ENCODE measurements around the gene ARHGDIA.

Gene ARHGDIA

GRCh38 chr17:81833921-81834830 is 37.0 kb downstream of the ARHGDIA start:
- H3K27ac ChIP-seq (ENCODE audit: insufficient read depth, low read depth, low read length, poor library complexity, severe bottlenecking), result peak overlapping the region; percentile 84
- no peaks in the 10 kb centered on the region for H3K9me3 ChIP-seq (ENCODE audit: control insufficient read depth, low read length)
- WGBS, 2 experiments, result 88% methylated on average over 31 of the region's 31 CpGs
- peaks cover 12% of the 10 kb centered on the region for H3K4me1 ChIP-seq (ENCODE audit: control insufficient read depth, insufficient read depth, low read length)
- H3K27me3 ChIP-seq (ENCODE audit: control insufficient read depth, insufficient read depth, low read length, poor library complexity, severe bottlenecking), result no peaks in the 10 kb centered on the region
- no peaks in the 10 kb centered on the region for H3K36me3 ChIP-seq (ENCODE audit: control insufficient read depth, insufficient read depth, low read length)
- H3K4me3 ChIP-seq (ENCODE audit: insufficient read depth, low read depth, low read length), result peak overlapping the region; percentile 79

GRCh38 chr17:81833160-81833920 is 37.8 kb downstream of the ARHGDIA start, which contains the start of gene MCRIP1:
MCRIP1 (minus strand) TSS chr17:81833291; CDS start chr17:81824506, 8,785 bp downstream.
- 1% methylated on average over 76 of the region's 76 CpGs for WGBS, 2 experiments

DNA sequence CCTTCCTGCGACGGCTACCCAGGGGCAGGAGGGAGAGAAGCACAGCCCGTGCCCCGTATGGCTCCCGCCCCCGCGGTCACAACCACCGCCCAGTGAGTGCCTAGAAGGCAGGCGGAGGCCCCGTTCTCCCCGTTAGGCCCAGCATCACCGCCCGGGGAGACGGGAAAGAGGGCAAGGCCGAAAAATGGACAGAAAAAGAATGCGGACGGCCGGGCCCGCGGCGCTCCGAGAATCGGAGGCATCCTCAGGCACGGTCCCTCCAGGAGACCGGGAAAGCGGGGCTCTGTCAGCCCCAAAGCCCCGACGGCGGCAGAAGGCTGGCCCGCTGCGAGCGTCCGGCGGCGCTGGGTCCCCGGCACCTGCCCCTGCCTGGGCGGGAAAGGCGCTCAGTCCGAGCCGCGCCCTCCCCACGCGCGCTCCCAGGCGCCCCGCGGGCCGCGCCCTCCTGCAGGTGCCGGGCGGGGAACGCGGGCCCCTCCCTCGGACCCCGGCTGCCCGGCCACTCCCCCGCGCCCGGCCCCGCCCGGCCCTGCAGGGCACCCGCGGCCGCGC is 38.5 kb downstream of the ARHGDIA start:
- Histone ChIP-seq H3K4me1 (ENCODE audit: control insufficient read depth, insufficient read depth, low read length) (peaks cover 12% of the 10 kb centered on the region), H3K36me3 (ENCODE audit: control insufficient read depth, insufficient read depth, low read length) (no peaks in the 10 kb centered on the region), H3K27me3 (ENCODE audit: control insufficient read depth, insufficient read depth, low read length, poor library complexity, severe bottlenecking) (no peaks in the 10 kb centered on the region), H3K9me3 (ENCODE audit: control insufficient read depth, low read length) (no peaks in the 10 kb centered on the region), H3K4me3 (ENCODE audit: insufficient read depth, low read depth, low read length) (peak overlapping the region; percentile 78), H3K27ac (ENCODE audit: insufficient read depth, low read depth, low read length, poor library complexity, severe bottlenecking) (peak overlapping the region; percentile 16)
- 1% methylated on average over 65 of the region's 65 CpGs for WGBS, 2 experiments

More at GRCh38 chr17:81833160-81833920, 37.8 kb downstream of the ARHGDIA start, which contains the start of gene MCRIP1:
- no peaks in the 10 kb centered on the region for H3K9me3 ChIP-seq (ENCODE audit: control insufficient read depth, low read length)
- peak within 1 kb of the TSS; percentile 79 for H3K4me3 ChIP-seq (ENCODE audit: insufficient read depth, low read depth, low read length)
- H3K4me1 ChIP-seq (ENCODE audit: control insufficient read depth, insufficient read depth, low read length), result peaks cover 12% of the 10 kb centered on the region
- peak within 1 kb of the TSS; percentile 84 for H3K27ac ChIP-seq (ENCODE audit: insufficient read depth, low read depth, low read length, poor library complexity, severe bottlenecking)
- H3K36me3 ChIP-seq (ENCODE audit: control insufficient read depth, insufficient read depth, low read length), result no peaks in the 10 kb centered on the region
- H3K27me3 ChIP-seq (ENCODE audit: control insufficient read depth, insufficient read depth, low read length, poor library complexity, severe bottlenecking), result no peaks in the 10 kb centered on the region

DNA sequence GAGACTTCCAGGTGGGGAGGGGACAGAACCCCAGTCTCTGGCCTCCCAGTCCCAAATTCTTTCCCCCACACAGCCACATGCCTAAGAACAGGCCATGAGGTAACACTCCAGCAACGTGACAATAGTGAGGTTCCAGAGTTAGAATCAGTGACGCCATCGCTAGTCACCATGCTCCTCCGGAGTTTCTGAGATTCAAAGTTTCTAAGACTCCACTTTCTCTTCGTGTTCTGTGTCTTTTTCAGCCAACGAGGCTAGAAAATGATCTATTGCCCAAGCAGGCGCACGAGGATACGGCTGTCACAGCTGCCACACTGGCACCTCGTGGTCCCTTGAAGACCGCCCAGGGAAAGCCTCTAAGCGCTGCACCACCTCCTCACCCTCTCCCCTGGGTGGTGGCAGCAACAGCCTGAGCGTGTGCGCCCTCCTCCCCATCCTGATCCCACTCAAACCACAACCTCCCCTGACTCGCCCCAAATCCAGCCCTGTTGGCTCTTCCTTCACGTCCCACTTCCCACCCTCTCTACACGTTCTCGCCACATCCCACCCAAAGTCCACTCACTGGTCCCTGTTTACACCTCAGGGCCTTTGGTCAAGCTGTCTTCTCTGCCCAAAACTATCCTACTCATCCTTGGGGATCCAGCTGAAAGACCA is 39.1 kb downstream of the ARHGDIA start:
- H3K4me1 ChIP-seq (ENCODE audit: control insufficient read depth, insufficient read depth, low read length), result peaks cover 12% of the 10 kb centered on the region
- no peaks in the 10 kb centered on the region for H3K9me3 ChIP-seq (ENCODE audit: control insufficient read depth, low read length)
- no peaks in the 10 kb centered on the region for H3K36me3 ChIP-seq (ENCODE audit: control insufficient read depth, insufficient read depth, low read length)
- 63 to 64% methylated on average over 18 of the region's 18 CpGs for WGBS, 2 experiments
- H3K27ac ChIP-seq (ENCODE audit: insufficient read depth, low read depth, low read length, poor library complexity, severe bottlenecking), result no peak overlapping the region
- H3K27me3 ChIP-seq (ENCODE audit: control insufficient read depth, insufficient read depth, low read length, poor library complexity, severe bottlenecking), result no peaks in the 10 kb centered on the region
- peak overlapping the region; percentile 78 for H3K4me3 ChIP-seq (ENCODE audit: insufficient read depth, low read depth, low read length)

DNA sequence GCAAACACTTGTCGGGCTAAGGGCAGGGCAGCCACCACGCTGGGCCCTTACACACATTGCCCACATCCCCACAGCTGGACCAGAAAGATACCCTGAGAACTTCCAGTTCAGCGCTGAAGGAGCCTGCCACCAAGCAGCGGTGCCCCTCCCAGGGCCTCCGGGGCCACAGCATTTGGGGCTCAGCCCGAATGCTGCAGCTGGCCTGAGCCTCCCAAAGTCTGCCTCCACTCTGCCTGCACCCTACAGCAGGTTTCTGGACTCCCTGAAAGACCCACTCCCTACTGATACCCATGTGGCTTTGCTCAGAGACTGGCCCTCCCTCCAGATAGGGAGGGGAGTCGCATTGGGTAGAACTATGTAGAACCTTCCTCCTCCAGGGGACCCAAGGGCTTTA is 39.6 kb downstream of the ARHGDIA start:
- WGBS, 2 experiments, result 89 to 91% methylated on average over 7 of the region's 7 CpGs
- Histone ChIP-seq H3K4me1 (ENCODE audit: control insufficient read depth, insufficient read depth, low read length) (peaks cover 12% of the 10 kb centered on the region), H3K36me3 (ENCODE audit: control insufficient read depth, insufficient read depth, low read length) (no peaks in the 10 kb centered on the region), H3K4me3 (ENCODE audit: insufficient read depth, low read depth, low read length) (no peak overlapping the region), H3K9me3 (ENCODE audit: control insufficient read depth, low read length) (no peaks in the 10 kb centered on the region), H3K27ac (ENCODE audit: insufficient read depth, low read depth, low read length, poor library complexity, severe bottlenecking) (no peak overlapping the region), H3K27me3 (ENCODE audit: control insufficient read depth, insufficient read depth, low read length, poor library complexity, severe bottlenecking) (no peaks in the 10 kb centered on the region)

GRCh38 chr17:81829858-81830257 is 41.3 kb downstream of the ARHGDIA start:
- peaks cover 12% of the 10 kb centered on the region for H3K4me1 ChIP-seq (ENCODE audit: control insufficient read depth, insufficient read depth, low read length)
- no peak overlapping the region for H3K4me3 ChIP-seq (ENCODE audit: insufficient read depth, low read depth, low read length)
- H3K27me3 ChIP-seq (ENCODE audit: control insufficient read depth, insufficient read depth, low read length, poor library complexity, severe bottlenecking), result no peaks in the 10 kb centered on the region
- no peak overlapping the region for H3K27ac ChIP-seq (ENCODE audit: insufficient read depth, low read depth, low read length, poor library complexity, severe bottlenecking)
- no peaks in the 10 kb centered on the region for H3K36me3 ChIP-seq (ENCODE audit: control insufficient read depth, insufficient read depth, low read length)
- 94% methylated on average over 6 of the region's 6 CpGs for whole genome bisulfite sequencing, 2 experiments
- no peaks in the 10 kb centered on the region for H3K9me3 ChIP-seq (ENCODE audit: control insufficient read depth, low read length)

- peak overlapping the region; percentile 26 for H3K27ac ChIP-seq (ENCODE audit: insufficient read depth, low read depth, low read length, poor library complexity, severe bottlenecking)
- H3K9me3 ChIP-seq (ENCODE audit: control insufficient read depth, low read length), result no peaks in the 10 kb centered on the region
- peaks cover 12% of the 10 kb centered on the region for H3K4me1 ChIP-seq (ENCODE audit: control insufficient read depth, insufficient read depth, low read length)
- H3K36me3 ChIP-seq (ENCODE audit: control insufficient read depth, insufficient read depth, low read length), result no peaks in the 10 kb centered on the region
- WGBS, 2 experiments, result 83 to 84% methylated on average over 7 of the region's 7 CpGs
- H3K27me3 ChIP-seq (ENCODE audit: control insufficient read depth, insufficient read depth, low read length, poor library complexity, severe bottlenecking), result no peaks in the 10 kb centered on the region
- H3K4me3 ChIP-seq (ENCODE audit: insufficient read depth, low read depth, low read length), result no peak overlapping the region
Observed at GRCh38 chr17:81828656-81829055, 42.5 kb downstream of the ARHGDIA start.

- no peaks in the 10 kb centered on the region for H3K9me3 ChIP-seq (ENCODE audit: control insufficient read depth, low read length)
- H3K27me3 ChIP-seq (ENCODE audit: control insufficient read depth, insufficient read depth, low read length, poor library complexity, severe bottlenecking), result no peaks in the 10 kb centered on the region
- peaks cover 6% of the 10 kb centered on the region for H3K4me1 ChIP-seq (ENCODE audit: control insufficient read depth, insufficient read depth, low read length)
- no peaks in the 10 kb centered on the region for H3K36me3 ChIP-seq (ENCODE audit: control insufficient read depth, insufficient read depth, low read length)
- H3K27ac ChIP-seq (ENCODE audit: insufficient read depth, low read depth, low read length, poor library complexity, severe bottlenecking), result no peak overlapping the region
- WGBS, 2 experiments, result 82 to 83% methylated on average over 11 of the region's 11 CpGs
- no peak overlapping the region for H3K4me3 ChIP-seq (ENCODE audit: insufficient read depth, low read depth, low read length)
Observed at GRCh38 chr17:81825841-81826466, 45.2 kb downstream of the ARHGDIA start.

DNA sequence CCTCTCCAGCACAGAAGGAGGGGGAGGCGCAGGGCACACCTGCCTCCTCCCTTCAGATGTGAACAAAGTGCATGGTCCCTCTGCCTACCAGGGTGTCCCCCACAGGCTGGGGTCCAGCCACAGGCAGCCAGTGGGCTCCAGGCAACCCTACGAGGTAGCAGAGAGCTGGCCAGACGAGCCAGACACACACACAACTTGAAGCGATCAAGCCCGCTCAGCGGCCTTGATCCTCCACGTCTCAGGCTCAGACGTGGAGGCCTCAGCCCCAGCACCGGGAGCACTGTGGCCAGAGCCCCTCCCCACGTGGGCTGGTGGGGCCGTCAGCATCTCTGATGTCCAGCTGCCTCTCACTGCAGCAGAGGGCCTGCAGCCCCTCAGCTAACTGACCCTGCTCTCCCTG is 46.5 kb downstream of the ARHGDIA start:
- Histone ChIP-seq H3K27ac (ENCODE audit: insufficient read depth, low read depth, low read length, poor library complexity, severe bottlenecking) (no peak overlapping the region), H3K4me1 (ENCODE audit: control insufficient read depth, insufficient read depth, low read length) (peaks cover 6% of the 10 kb centered on the region), H3K4me3 (ENCODE audit: insufficient read depth, low read depth, low read length) (no peak overlapping the region), H3K27me3 (ENCODE audit: control insufficient read depth, insufficient read depth, low read length, poor library complexity, severe bottlenecking) (no peaks in the 10 kb centered on the region), H3K36me3 (ENCODE audit: control insufficient read depth, insufficient read depth, low read length) (no peaks in the 10 kb centered on the region), H3K9me3 (ENCODE audit: control insufficient read depth, low read length) (no peaks in the 10 kb centered on the region)
- 87 to 88% methylated on average over 11 of the region's 11 CpGs for WGBS, 2 experiments
